ENCODE measurements around the gene PCDHB9. TPM values are rescaled to one million over a fixed set of nuclear protein-coding genes. Genes with fewer than 3 reads are reported as not detected.

Gene PCDHB9
- total RNA-seq: under 1 TPM in 1 of 2 donors, not detected in 1; under 0.01 TPM

GRCh38 chr5:141186897-141187512, at the start of gene PCDHB9:
PCDHB9 (plus strand) TSS chr5:141187161; CDS start chr5:141187319, 158 bp downstream.

DNA sequence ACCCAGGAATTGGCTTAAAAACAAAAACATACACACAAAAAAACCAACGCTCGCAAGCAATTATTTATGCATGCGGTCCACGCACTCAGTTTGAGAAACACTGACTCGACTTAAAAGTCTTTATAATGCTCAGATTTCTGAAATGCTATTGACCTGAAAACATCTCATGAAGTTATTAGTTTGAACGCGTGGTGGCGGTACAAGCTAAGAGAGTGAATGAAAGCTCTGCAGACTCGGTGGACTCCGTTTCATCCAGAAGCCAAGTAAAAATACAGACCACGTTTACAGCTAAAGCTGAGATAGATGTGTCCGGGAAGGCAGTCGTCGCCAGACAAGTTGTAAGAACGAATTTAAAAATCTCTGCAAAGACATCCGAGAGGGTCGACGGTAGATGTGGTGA, 37.1 kb upstream of the PCDHB9 start, which contains the start of gene PCDHB6:
TSS of gene PCDHB6 (plus strand) at position 246 of the 400 bp plus-strand sequence. CDS start 201 bp downstream, outside the sequence.

DNA sequence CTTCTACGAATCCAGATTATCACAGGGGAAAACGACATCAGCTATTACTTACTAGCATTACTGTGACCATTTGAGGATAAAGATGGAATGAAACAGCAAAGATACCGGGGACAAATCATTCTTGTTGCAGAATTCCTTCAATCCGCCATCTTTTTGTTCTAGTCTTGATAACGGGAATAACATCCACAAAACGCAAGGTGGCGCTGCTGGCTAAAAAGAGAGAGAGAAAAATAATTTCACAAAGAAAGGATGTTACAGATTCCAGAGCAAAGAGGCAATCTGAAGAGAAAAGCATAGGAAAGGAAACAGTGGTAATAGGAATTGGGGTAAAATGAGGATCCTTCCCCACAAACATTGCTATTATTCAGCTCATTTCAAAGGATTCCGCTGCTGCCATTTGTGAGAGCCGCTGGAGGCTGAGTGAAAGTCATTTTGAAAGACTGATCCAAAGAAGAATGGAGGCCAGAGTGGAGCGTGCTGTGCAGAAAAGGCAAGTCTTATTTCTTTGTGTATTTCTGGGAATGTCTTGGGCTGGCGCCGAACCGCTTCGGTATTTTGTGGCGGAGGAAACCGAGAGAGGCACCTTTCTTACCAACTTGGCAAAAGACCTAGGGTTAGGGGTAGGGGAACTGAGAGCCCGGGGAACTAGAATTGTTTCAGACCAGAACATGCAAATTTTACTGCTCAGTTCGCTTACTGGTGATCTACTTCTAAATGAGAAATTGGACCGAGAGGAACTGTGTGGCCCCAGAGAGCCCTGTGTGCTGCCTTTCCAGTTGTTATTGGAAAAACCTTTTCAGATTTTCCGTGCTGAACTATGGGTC, 14.4 kb upstream of the PCDHB9 start, which contains the start of gene PCDHB7:
TSS of gene PCDHB7 (plus strand) at position 264 of the 824 bp plus-strand sequence. CDS start at position 456, 192 bp downstream.

DNA sequence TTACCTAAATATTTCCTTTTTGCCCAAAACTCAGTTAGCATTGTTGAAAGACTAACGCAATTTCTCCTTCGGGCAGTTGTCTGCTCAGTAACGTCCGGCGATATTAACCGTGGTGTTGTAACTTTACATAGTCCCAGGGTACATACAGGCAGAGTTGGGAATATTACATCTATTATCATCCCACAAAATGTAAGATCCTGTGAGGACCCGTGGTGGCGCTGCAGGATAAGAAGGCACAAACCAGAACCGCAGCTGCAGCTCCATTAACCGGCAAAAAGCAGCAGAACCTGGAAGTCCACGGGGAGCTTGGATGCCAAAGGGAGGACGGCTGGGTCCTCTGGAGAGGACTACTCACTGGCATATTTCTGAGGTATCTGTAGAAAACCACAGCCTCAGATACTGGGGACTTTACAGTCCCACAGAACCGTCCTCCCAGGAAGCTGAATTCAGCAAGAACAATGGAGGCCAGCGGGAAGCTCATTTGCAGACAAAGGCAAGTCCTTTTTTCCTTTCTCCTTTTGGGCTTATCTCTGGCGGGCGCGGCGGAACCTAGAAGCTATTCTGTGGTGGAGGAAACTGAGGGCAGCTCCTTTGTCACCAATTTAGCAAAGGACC, 9.3 kb upstream of the PCDHB9 start, which contains the start of gene PCDHB8:
TSS of gene PCDHB8 (plus strand) at position 214 of the 615 bp plus-strand sequence. CDS start at position 459, 245 bp downstream.

DNA sequence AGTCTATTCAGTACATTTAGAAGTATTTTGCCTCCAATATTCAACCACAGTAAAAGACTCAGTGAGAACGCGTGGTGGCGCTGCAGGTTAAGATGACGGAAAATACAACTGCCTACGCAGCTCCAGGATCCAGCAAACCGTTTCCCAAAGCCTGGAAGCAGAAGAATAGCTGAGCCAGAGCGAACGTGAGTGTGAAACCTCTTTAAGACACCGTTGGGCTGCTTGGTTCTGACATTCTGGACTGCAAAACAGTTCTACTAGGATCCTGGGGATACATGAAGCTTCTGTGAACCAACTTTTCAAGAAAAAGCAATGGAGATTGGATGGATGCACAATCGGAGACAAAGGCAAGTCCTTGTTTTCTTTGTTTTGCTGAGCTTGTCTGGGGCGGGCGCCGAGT, 4.7 kb upstream of the PCDHB9 start, which contains the start of gene PCDHB16:
TSS of gene PCDHB16 (plus strand) at position 140 of the 400 bp plus-strand sequence. CDS start at position 313, 173 bp downstream.

GRCh38 chr5:141192110-141192725, 5.3 kb downstream of the PCDHB9 start, which contains the start of gene PCDHB10:
PCDHB10 (plus strand) TSS chr5:141192353; CDS start chr5:141192553, 200 bp downstream.

DNA sequence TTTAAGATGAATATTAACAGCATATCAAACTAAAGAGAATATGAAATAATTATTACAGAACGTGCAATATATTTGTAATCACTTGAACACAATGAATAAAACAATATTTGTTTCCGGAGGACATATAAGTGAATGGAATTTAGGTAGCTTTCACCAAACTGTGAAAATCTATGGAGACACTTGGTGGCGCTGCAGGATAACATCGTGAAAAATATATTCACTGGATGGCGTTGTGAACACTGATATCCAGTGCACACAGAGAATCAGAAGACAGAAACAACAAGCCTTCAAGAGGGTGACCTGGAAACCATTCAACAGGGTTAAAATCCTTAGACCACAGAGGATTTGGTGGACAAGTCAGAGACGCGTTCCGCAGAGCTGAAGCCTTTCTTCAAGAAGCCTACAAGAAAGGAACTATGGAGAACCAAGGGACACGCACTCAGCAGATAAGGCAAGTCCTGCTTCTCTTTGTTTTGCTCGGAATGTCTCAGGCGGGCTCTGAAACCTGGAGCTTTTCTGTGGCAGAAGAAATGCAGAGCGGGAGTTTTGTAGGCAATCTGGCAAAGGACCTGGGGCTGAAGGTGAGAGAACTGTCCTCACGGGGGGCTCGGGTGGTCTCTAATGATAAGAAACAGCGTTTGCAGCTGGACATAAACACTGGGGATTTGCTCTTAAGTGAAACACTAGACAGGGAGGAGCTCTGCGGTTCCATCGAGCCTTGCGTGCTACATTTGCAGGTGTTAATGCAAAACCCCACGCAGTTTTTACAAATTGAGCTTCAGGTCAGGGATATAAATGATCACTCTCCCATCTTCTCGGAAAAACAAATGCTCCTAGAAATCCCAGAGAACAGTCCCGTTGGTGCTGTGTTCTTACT, 12.6 kb downstream of the PCDHB9 start, which contains the start of gene PCDHB11:
TSS of gene PCDHB11 (plus strand) at position 269 of the 877 bp plus-strand sequence. CDS start at position 417, 148 bp downstream.

GRCh38 chr5:141208478-141208877, 21.5 kb downstream of the PCDHB9 start, which contains the start of gene PCDHB12:
PCDHB12 (plus strand) TSS chr5:141208719; CDS start chr5:141208908, 189 bp downstream.

DNA sequence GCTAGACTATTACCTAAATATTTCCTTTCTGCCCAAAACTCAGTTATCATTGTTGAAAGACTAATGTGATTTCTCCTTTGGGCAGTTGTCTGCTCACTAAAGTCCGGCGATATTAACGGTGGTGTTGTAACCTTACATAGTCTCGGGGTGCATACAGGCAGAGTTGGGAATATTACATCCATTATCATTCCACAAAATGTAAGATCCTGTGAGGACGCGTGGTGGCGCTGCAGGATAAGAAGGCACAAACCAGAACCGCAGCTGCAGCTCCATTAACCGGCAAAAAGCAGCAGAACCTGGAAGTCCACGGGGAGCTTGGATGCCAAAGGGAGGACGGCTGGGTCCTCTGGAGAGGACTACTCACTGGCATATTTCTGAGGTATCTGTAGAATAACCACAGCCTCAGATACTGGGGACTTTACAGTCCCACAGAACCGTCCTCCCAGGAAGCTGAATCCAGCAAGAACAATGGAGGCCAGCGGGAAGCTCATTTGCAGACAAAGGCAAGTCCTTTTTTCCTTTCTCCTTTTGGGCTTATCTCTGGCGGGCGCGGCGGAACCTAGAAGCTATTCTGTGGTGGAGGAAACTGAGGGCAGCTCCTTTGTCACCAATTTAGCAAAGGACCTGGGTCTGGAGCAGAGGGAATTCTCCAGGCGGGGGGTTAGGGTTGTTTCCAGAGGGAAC, 26.8 kb downstream of the PCDHB9 start, which contains the start of gene PCDHB13:
TSS of gene PCDHB13 (plus strand) at position 264 of the 684 bp plus-strand sequence. CDS start at position 469, 205 bp downstream.

DNA sequence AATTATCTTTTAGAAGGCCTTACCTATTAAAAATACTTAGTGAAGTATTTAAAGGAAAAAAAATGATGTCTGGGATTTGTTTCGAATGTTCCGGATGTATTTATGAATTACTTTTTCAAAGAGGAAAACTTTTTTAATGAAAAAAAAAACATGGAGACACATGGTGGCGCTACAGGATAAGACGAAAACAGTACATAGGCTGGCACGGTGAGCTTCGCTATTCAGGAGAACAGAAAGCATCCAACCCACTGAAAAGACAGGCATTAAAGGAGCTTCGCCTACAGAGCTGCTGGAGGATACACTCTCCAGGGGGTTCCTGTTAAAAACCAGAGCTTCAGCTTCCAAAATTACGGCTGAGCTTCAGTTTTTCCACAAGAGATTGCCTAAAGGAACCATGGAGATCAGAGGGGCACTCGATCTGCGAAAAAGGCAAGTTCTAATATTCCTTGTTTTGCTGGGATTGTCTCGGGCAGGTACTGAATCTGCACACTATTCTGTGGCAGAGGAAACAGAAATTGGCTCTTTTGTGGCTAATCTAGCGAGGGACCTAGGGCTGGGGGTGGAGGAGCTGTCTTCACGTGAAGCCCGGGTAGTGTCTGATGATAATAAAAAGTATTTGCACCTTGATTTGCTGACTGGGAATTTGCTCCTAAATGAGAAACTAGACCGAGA, 36.3 kb downstream of the PCDHB9 start, which contains the start of gene PCDHB14:
TSS of gene PCDHB14 (plus strand) at position 232 of the 672 bp plus-strand sequence. CDS start at position 395, 163 bp downstream.

Other genes starting within 250 kb of the PCDHB9 start
- under 1 TPM in 1 of 2 donors, not detected in 1; 0.69 TPM for gene PCDHAC2, start 220.7 kb upstream of the PCDHB9 start, total RNA-seq
- not detected for gene PCDHB1, start 135.8 kb upstream of the PCDHB9 start, total RNA-seq
- under 1 TPM; under 0.01 to 0.34 TPM for gene PCDHB2, start 92.5 kb upstream of the PCDHB9 start, total RNA-seq
- under 1 TPM in 1 of 2 donors, not detected in 1; under 0.01 TPM for gene PCDHB3, start 86.7 kb upstream of the PCDHB9 start, total RNA-seq
- gene PCDHB4, start 65.3 kb upstream of the PCDHB9 start, total RNA-seq: under 1 TPM in 1 of 2 donors, not detected in 1; 0.69 TPM
- gene PCDHB5, start 52.0 kb upstream of the PCDHB9 start, total RNA-seq: under 1 TPM in 1 of 2 donors, not detected in 1; 0.69 TPM
- not detected for gene PCDHB6, start 37.1 kb upstream of the PCDHB9 start, total RNA-seq
- gene PCDHB7, start 14.5 kb upstream of the PCDHB9 start, total RNA-seq: under 1 TPM; under 0.01 TPM
- gene PCDHB8, start 9.4 kb upstream of the PCDHB9 start, total RNA-seq: under 1 TPM in 1 of 2 donors, not detected in 1; under 0.01 TPM
- gene PCDHB16, start 4.8 kb upstream of the PCDHB9 start, total RNA-seq: not detected
- gene PCDHB10, start 5.2 kb downstream of the PCDHB9 start, total RNA-seq: under 1 TPM in 1 of 2 donors, not detected in 1; under 0.01 TPM
- gene PCDHB11, start 12.5 kb downstream of the PCDHB9 start, total RNA-seq: not detected
- gene PCDHB12, start 21.6 kb downstream of the PCDHB9 start, total RNA-seq: under 1 TPM in 1 of 2 donors, not detected in 1; under 0.01 TPM
- under 1 TPM; under 0.01 to 0.34 TPM for gene PCDHB13, start 26.8 kb downstream of the PCDHB9 start, total RNA-seq
- under 1 TPM in 1 of 2 donors, not detected in 1; under 0.01 TPM for gene PCDHB14, start 36.2 kb downstream of the PCDHB9 start, total RNA-seq
- gene PCDHB15, start 58.2 kb downstream of the PCDHB9 start, total RNA-seq: not detected
- gene SLC25A2, start 116.9 kb downstream of the PCDHB9 start, total RNA-seq: not detected
- 10 to 100 TPM; 24.8 to 46.6 TPM for gene TAF7, start 133.6 kb downstream of the PCDHB9 start, total RNA-seq
- under 1 TPM; under 0.01 TPM for gene PCDHGA1, start 143.4 kb downstream of the PCDHB9 start, total RNA-seq
- gene PCDHGA2, start 151.6 kb downstream of the PCDHB9 start, total RNA-seq: under 1 TPM; 0.67 to 0.69 TPM
- under 1 TPM; 0.67 to 0.69 TPM for gene PCDHGA3, start 156.7 kb downstream of the PCDHB9 start, total RNA-seq
- under 1 TPM; 0.33 to 0.69 TPM for gene PCDHGB1, start 162.9 kb downstream of the PCDHB9 start, total RNA-seq
- 1 to 10 TPM in 1 of 2 donors, under 1 TPM in 1; 0.67 to 1.0 TPM for gene PCDHGA4, start 167.9 kb downstream of the PCDHB9 start, total RNA-seq
- 1 to 10 TPM in 1 of 2 donors, under 1 TPM in 1; 0.67 to 1.0 TPM for gene PCDHGB2, start 172.8 kb downstream of the PCDHB9 start, total RNA-seq
- under 1 TPM; under 0.01 to 0.69 TPM for gene PCDHGA5, start 177.0 kb downstream of the PCDHB9 start, total RNA-seq
- under 1 TPM; 0.69 to 1.00 TPM for gene PCDHGB3, start 183.1 kb downstream of the PCDHB9 start, total RNA-seq
- 1 to 10 TPM in 1 of 2 donors, under 1 TPM in 1; 1.00 to 2.1 TPM for gene PCDHGA6, start 186.7 kb downstream of the PCDHB9 start, total RNA-seq
- 1 to 10 TPM in 1 of 2 donors, under 1 TPM in 1; 0.67 to 1.0 TPM for gene PCDHGA7, start 195.6 kb downstream of the PCDHB9 start, total RNA-seq
- 1 to 10 TPM; 5.3 to 5.9 TPM for gene PCDHGB4, start 200.5 kb downstream of the PCDHB9 start, total RNA-seq
- gene PCDHGA8, start 205.5 kb downstream of the PCDHB9 start, total RNA-seq: under 1 TPM; 0.34 to 0.67 TPM
- gene PCDHGB5, start 210.8 kb downstream of the PCDHB9 start, total RNA-seq: 10 to 100 TPM in 1 of 2 donors, 1 to 10 TPM in 1; 8.7 to 12.0 TPM
- gene PCDHGA9, start 215.6 kb downstream of the PCDHB9 start, total RNA-seq: 1 to 10 TPM in 1 of 2 donors, under 1 TPM in 1; 1.00 to 1.4 TPM
- gene PCDHGB6, start 220.9 kb downstream of the PCDHB9 start, total RNA-seq: 1 to 10 TPM; 1.4 to 1.7 TPM
- 1 to 10 TPM; 4.5 to 5.0 TPM for gene PCDHGA10, start 225.8 kb downstream of the PCDHB9 start, total RNA-seq
- 1 to 10 TPM; 3.7 to 3.8 TPM for gene PCDHGB7, start 230.5 kb downstream of the PCDHB9 start, total RNA-seq
- gene PCDHGA11, start 233.9 kb downstream of the PCDHB9 start, total RNA-seq: 1 to 10 TPM; 3.7 to 4.8 TPM
- gene PCDHGA12, start 243.3 kb downstream of the PCDHB9 start, total RNA-seq: 10 to 100 TPM; 28.0 to 36.8 TPM

Measured in melanocyte of skin (primary cell).